ELF-1 (cell line): Measurements from ENCODE around the gene CEACAM1.
"Not testable (repeated sequence)": the region's sequence is repeated elsewhere in the genome, so short reads cannot be mapped to it uniquely, and the experiment has no call there.

Experiments used
- DNase-seq: peaks from one replicate; pipeline ENCODE4 v3.0.0-alpha.2; 2016; ENCODE audit warnings: low read depth, low spot score

The CEACAM1 gene

DNA sequence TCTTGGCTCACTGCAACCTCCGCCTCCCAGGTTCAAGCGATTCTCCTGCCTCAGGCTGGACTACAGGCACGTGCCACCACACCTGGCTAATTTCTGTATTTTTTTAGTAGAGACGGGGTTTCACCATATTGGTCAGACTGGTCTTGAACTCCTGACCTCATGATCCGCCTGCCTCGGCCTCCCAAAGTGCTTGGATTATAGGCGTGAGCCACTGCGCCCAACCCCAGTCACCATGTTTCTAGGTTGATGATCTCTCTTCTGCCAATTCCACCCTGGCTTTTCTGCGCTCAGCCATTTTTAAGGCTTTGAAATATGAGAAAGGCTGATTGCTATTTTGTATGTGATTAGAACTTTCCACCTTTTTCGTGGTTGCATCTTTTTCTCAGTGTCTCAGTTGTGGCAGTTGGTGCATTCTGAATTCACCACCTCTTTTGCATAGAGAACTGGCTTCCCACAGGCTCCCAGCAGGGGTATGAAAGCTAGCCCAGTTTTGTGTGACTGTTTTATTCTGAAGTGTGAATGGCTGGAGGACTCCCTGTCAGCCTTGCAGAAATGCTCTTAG lies 15.5 kb downstream of the CEACAM1 start:
- peak; percentile 58 for DNase-seq

DNA sequence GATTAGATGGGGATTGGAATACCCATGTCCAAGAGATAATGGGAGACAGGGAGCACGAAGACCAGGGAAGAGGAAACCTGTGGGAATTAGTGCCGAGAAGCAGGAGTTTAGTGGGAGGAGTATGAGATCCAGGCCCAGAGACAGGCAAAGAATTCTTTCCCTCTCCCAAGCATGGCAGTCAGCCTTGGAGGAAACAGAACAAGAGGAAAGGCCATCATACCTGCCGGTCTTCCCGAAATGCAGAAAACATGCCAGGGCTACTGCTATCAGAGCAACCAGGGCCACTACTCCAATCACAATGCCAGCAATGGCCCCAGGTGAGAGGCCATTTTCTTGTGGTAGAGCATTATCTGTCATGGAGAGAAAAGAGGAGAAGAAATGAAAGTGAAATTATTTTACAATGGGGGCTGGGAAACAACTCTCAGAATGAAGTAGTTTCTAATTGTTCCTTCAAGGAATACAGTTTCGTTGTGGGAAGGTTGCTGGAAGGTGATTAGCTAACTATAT lies 16.1 kb downstream of the CEACAM1 start:
- DNase-seq = no peak

DNA sequence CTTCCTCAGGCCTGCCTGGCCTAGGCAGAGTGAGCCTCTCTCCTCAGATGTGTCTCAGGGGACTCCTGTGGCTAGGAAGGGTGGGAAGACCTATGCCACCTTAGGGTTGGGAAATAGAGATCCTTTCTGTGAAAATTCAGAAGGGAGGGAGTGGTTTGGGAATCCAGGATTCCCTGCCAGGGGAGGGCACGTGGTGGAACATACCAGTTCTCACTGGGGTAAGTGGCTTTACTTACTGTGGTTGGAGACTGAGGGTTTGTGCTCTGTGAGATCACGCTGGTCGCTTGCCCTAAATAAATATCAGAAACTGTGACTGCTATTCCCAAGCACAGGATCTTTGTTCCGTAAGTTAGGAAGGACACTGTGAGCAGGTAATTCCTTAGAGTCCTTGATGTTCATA lies 16.9 kb downstream of the CEACAM1 start:
- no peak for DNase-seq

DNA sequence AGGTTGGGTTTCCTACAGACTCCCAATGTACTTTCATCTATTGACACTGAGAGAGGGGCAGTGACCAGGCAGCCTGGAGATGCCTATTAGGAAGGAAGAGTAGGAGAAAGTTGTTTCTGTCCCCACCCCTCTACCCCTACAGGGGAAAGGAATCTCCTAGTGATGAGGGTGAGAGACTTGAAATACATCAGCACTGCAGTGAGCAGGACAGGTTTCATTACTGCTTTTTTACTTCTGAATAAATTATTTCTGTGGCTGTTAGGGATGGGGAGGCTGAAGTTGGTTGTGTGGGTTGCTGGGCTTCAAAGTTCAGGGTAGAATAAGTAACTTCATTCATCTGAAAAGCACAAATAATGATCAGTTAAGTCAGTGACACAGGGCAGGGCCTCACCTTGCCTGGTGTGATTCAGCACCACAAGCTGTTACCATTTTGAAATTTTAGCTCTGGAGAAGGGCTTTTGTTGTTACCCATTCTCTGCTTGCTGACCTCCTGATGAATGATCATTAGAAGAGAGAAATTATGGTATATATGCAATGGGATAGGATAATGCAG lies 19.3 kb downstream of the CEACAM1 start:
- DNase-seq = no peak

DNA sequence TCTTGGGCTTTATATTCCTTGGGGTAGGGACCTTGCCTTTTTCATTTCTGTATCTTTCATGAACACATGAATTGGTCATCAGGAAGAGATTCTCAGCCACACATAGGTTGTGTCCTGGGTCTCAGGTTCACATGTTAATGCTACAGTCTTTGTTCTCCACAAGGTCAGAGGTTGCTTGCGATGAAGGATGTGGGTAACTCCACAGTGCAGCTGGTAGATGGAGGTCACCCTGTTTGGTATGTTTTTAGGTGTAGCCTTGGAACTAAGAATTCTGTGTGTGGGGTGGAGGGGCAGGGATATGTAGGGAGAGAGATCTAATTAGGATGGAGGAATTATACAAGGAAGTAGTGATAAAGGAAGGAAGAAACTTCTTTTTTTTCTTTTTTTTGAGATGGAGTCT lies 23.2 kb downstream of the CEACAM1 start:
- no peak for DNase-seq

DNA sequence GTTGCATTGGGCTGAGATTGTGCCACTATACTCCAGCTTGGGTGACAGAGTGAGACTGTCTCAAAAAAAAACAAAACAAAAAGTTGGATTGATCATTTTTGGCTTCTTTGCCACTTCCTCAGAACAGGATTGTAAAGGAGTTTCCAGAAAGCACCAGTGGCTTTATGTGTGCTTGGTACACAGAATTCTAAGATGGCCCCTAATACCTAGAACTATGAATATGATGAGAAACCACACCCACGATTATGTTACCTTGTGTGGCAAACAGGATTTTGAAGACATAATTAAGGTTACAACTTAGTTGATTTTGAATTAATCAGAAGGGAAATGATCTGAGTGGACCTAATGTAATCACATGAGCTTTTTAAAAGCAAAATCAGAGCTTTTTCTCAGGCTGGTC lies 26.5 kb downstream of the CEACAM1 start:
- no peak for DNase-seq

DNA sequence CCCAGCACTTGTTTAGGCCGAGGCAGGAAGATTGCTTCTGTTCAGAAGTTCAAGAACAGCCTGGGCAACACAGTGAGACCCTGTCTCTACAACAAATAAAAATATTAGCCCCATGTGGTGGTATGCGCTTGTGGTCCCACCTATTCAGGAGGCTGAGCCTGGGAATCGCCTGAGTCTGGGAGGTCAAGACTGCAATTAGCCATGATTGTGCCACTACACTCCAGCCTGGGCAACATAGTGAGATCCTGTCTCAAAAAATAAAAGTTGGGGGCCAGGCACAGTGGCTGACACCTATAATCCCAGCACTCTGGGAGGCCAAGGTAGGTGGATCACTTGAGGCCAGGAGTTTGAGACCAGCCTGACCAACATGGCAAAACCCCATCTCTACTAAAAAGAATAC lies 27.0 kb downstream of the CEACAM1 start:
- not testable (repeated sequence) for DNase-seq

DNA sequence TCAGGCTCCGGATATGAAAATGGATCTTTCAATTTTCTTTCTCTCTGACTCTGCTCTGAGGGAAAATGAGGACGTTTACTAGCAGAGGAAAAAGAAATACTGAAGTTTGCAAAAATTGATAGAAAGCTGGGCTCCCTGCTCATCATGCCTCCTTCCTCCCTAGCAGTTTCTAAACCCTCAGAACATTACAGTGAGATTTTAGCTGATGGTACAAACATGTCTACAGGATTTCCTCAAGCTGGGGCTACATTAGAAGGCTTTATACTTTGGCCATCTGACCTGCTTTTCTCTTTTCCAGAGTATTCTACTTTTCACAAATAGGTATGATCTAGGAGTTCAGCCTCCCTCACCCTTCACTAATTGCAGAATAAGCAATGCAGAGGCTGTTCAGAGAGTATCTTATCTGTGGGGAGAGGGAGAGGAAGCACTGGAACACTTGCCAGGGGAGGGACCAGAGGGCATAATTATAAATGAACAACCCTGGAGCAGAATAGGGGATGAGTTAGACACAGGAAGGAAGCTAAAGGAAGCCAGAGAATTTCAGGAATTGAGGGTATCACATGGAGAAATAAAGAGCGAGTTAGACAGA lies 30.0 kb downstream of the CEACAM1 start:
- no peak for DNase-seq

DNA sequence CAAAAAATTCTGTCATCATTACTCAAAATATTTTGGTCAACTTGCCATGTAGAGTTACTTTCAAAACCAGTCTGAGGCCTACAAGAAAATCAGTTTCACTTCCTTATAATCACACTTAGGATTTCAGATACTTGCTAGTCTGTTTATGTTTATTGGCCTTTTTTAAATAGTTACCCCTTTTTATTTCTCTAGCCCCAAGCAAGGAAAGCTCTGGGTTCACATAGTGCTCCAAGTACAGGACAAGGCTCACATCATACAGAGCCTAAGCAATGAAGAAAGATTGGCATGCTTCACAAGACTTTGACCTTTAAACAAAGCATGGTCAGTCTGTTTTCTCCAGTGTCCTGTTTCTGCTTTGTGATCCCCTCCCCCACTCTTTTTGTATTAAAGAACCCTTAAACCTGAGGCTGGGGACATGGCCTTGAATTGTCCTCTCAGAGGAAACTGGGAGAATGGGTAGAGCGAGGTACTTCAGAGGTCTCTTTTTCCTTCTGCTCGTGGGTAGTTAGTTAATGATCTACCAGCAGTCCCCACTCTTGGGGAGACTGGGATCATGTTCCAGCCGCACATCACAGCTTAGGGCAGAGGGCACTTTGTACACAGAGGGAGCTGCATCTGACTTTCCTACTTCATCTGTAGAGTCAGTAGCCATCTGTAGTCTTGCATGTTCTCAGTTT lies 30.7 kb downstream of the CEACAM1 start:
- DNase-seq = no peak

DNA sequence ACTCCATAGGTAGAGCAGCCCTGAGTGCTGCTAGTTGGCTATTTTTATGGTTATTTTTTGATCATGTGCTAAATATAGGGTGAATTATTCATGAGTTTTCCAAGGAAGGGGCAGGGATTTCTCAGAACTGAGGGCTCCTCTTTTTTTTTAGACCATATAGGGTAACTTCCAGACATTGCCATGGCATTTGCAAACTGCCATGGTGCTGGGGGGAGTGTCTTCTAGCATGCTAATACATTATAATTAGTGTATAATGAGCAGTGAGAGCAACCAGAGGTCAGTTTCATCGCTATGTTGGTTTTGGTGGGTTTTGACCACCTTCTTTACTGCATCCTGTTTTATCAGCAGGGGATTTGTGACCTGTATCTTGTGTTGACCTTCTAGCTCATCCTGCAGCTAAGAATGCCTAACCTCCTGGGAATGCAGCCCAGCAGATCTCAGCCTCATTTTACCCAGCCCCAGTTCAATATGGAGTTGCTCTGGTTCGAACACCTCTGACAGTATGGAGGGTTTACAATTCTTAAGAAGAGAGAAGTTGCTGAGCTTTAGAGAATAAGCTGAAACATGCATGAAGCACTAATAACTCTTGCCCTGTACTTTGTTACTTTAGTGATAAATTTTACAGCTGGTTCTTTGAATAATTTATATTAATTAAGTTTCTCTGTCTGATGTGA lies 31.7 kb downstream of the CEACAM1 start:
- no peak for DNase-seq

DNA sequence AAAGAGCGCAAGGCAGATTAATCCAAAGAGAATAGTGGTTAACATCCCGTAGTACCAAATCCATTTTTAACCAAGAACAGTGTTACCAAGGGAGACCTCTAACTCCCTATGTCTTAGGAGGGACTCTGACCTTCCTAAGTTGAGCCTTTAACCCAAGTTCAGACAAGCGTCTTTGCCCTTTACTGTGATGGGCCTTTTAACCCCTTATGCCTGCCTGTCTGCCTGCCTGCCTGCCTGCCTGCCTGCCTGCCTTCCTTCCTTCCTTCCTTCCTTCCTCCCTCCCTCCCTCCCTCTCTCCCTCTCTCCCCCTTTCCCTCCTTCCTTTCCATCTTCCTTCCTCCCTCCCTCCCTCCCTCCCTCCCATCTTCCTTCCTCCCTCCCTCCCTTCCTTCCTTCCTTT lies 32.6 kb downstream of the CEACAM1 start:
- DNase-seq = no peak

DNA sequence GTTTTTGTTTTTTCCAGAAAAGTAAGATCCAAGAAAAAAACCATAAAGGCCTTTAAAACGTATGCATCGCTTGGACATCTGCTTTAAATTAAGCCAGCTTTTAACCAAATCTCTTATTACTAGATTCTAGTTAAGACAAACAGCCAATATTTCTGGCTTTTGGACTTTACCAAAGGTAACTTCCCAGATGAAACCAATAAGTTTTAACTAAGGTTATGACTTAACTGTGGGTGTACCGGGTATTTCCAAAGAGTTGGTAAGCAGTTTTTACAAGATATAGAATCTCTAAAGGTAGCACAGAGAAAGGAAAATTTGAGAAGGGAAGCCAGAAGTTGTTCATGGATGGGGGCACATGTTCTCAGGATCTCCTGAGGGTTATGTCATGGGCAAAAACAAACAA lies 34.0 kb downstream of the CEACAM1 start:
- DNase-seq = no peak

DNA sequence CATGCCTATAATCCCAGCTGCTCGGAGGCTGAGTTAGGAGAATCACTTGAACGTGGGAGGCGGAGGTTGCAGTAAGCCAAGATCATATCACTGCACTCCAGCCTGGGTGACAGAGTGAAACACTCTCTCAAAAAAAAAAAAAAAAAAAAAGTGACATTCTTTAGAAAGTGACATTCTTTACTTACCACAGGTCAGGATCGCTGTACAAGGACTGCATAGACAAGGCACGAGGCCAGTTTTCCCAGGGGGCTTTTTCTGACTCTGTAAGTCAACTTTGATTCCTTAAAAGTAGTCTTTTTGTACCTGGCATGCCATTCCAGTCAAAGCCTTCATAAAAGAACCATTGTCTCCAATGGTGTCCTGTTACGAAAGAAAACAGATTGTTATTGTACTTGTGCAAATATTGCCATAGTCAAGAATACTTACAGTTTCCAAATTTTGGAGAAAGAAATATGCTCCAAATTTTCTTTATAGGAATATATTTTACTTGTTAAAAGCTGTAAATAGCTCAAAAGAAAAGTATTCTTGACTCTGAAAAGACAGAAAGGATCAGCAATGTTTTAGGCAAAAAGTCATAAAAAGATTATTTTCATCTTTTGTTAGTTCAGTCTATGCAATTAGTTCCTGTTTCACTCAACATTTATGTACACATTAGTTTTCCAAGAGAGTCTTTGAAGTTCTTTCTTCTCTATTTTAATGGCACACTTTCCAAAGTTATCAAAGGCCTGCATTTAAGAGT lies 39.3 kb downstream of the CEACAM1 start:
- peak; percentile 31 for DNase-seq

DNA sequence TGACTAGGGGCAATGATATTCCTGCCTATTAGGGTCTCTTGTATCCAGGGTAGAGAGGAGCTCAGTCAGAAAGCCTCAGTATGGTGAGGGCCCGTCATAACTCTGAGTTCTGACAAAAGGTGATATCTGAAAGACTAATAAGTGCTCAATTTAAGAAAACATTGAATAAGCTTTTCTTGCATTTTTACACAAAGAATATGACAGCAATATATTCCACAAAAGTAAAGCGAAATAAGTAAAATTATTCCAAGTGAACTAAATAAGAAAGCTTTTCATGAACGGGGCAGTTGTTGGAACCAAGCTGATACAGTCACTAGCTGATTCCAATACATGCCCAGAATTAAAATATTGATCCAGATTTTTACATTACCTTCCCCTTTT lies 40.5 kb downstream of the CEACAM1 start:
- DNase-seq = no peak

DNA sequence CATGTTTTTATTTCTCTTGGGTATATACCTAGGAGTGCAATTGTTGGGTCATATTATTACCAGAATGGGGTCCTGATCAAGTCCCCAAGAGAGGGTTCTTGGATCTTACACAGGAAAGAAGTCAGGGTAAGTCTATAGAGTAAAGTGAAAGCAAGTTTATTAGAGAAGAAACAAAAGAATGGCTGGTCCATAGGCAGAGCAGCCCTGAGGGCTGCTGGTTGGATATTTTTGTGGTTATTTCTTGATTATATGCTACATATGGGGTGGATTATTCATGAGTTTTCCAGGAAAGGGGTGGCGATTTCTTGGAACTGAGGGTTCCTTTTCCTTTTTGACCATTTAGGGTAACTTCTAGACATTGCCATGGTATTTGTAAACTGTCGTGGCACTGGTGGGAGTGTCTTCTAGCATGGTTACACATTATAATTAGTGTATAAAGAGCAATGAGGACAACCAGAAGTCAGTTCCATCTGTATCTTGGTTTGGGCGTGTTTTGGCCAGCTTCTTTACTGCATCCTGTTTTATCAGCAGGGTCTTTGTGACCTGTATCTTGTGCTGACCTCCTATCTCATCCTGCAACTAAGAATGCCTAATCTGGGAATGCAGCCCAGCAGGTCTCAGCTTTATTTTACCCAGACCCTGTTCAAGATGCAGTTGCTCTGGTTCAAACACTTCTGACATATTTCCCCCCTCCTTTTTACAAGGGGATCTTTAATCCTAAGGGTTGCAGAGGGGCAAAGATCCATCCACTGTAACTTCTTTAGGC lies 41.1 kb downstream of the CEACAM1 start:
- peak; percentile 42 for DNase-seq

DNA sequence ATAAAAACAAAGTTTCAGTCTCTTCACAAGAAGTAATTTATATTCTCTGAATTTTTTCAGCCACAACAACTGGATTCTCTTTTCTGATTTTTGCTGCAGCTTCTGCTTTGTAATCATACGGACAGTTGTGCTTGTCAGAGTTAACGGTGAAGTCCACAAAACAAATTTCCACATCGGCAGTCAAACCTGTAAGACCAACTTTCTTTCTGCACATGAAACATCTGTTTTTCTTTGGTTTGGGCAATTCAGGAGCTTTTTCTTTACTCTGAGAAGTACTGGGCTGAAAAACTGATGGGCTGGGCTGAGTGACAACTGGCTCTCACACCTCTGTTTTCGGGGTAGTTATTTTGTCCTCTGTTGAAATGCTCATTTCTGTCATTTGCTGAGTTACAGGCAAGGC lies 43.2 kb downstream of the CEACAM1 start:
- DNase-seq = not testable (repeated sequence)

DNA sequence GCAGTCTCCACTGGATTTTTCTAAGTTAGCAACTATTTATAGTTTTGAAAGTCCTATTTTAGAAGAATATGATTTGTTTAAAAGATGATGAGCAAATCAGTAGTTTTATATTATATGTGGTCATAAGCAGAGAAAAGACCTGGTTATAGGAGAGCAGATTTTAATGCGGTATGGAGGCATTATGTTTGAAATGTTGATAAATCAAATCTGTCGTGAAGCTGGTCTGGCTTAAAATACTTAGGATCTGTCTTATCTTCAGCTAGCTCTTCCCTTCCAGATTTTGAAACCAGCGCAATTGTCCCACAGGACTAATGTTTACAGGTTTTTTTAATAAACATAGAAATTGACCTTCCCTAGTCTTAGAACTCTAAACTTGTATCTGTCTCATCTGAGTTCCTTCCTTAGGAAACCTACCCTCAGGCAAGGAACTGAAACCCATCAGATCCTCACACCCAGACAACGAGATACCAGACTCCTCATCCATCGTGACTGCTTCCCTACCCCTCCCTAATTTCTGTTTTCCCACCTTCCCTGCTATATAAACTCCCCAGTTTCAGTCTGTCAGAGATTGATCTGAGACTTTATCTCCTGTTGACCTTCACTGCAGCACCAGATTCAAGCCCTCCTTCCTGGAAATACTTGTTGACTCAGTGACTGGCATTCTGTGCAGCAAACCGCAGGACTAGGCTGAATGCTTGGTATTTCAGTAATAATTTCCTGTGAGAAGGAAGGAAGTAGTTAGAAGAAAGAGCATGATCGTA lies 47.8 kb downstream of the CEACAM1 start:
- DNase-seq = peak; percentile 68

DNA sequence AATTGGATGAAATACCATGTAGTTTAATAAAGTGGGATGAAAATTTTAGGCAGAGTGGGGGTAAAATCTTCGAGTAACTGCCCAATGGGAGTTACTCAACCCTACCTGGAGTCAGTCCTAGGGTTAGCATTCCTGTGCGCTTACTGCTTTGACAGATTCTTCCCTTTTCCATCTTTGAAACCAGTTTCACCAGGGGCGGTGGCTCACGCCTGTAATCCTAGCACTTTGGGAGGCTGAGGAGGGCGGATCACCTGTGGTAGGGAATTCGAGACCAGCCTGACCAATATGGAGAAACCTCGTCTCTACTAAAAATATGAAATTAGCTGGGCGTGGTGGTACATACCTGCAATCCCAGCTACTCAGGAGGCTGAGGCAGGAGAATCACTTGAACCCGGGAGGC lies 48.5 kb downstream of the CEACAM1 start:
- DNase-seq = no peak

DNA sequence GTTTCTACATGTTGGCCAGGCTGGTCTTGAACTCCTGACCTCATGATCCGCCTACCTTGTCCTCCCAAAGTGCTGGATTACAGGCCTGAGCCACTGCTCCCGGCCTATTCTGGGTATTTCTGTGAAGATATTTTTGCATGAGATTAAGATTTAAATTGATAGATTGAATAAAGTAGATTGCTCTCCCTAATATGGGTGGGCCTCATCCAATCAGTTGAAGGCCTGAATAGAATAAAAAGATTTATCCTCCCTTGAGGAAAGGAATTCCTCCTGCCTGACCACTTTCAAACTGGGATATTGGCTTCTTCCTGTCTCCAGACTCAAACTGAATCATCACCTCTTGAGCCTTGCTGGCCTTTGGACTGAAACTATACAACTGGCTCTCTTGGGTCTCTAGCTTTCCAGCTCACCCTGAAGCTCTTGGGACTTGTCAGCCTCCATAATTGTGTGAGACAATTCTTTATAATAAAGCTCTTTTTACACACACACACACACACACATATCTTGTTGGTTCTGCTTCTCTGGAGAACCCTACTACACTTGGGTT lies 49.4 kb downstream of the CEACAM1 start:
- no peak for DNase-seq

DNA sequence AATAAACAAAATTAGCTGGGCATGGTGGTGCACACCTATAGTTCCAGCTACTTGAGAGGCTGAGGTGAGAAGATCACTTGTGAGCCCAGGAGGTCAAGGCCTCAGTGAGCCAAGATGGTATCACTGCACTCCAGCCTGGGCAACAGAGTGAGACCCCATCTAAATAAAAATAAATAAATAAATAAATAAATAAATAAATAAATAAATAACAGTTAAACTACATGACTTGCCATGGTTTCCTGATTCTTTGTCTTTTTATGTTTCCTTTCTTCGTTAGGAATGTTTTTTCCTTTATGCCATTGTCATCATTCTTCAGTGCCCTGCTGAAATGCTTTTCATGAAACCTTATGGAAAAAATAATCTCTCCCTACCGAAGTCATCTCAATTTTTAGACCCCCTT lies 50.3 kb downstream of the CEACAM1 start:
- no peak for DNase-seq
